GM21447 (cell line): Measurements from ENCODE around the gene MTCH1.
"Not testable (repeated sequence)": the region's sequence is repeated elsewhere in the genome, so short reads cannot be mapped to it uniquely, and the experiment has no call there.

Experiments
- ATAC-seq: cut with Tn5 transposase; IDR thresholded peaks from one replicate; pipeline ENCODE4 v1.9.1; 2021; ENCODE audit not compliant: unreplicated experiment

The MTCH1 gene

DNA sequence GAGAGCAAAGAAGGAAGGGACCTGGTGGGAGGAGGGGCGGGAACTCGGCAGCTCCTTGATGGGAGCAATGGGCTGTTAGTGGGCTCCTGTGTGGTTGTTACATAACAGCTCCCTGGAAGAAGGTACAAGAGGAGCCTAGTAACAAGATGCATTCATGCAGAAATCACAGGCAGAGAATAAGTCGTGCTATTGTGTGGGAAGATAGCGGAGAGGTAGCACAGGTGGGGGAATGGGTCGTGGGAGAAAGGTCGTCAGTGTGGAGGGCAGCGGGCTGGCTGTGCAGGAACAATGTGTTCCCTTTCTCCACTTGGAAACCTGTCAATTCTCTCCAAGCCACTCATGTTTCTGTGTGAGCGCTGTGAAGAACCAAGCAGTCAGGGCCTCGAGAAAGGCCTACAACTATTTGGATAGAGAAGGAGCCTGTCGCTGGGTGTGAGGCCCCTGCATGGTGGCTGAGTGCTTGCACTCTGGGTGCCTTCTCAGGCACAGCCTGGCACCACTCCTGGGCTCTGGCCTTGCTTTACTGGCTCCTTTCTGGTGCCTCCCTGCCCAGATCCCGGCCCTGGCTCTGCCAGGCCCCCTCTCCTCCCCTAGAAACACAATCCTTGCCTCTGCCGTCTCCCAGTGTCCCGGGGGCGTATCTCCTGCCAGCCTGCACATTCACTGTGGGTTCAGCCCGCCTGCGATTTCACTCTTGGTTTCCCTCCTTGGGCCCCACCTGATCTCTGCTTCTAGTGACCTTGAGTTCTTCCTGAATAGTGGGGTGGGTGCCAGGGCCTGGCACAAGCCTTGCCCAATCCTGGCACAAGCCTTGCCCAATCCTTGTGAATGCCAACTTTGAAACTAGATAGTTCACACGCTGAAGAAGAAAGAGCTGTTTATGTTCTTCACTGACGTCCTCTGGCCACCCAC is 12.1 kb upstream of the MTCH1 start:
- ATAC-seq: no peak

DNA sequence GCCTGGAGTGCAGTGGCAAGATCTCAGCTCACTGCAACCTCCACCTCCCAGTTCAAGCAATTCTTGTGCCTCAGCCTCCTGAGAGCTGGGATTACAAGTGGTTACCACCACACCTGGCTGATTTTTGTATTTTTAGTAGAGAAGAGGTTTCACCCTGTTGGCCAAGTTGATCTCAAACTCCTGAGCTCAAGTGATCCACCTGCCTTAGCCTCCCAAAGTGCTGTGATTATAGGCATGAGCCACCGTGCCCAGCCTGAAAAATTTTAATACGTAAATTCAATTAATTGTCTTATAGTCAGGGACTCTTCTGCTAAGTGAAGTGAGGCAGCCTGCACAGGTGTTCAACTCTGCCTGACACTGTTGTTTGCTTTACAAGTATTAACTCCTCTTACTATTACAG is 4.4 kb upstream of the MTCH1 start:
- not testable (repeated sequence) for ATAC-seq

DNA sequence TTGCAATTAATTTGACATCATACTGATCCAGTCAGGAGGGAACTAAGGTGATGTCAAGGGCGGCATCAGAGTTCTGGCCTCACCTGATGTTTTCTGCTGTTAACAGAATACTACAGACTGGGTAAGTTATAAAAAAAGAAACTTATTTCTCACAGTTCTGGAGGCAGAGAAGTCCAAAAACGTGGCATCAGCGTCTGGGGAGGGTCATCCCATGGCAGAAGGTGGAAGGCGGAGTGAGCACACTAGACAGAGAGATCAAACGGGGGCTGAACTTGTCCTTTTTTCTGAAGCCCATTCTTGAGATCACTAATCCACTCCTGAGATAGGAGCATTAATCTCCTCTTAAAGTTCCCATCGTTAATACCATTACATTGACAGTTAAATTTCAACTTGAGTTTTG is 3.3 kb upstream of the MTCH1 start:
- ATAC-seq: no peak

- peak; percentile 18 for ATAC-seq
These were observed 680 bp upstream of the MTCH1 start for GRCh38 chr6:36986704-36987047.

DNA sequence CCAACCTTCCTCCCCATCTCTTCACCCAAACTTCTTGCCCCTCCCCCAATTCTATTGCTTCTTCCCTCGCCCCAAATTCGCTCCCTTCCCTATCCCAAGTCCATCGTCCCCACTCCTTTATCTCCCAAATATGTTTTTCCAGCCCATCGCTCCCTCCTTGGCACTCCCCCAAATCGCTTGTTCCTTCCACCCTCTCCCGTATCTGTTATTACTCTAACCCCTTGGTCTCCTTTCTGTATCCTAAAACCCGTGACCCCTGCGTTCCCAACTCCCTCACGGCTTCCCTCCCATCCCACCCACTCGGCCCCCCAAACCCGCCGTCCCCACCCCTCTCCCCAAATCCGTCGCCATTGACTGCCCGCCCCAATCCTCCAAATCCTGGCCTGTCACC is 584 bp downstream of the MTCH1 start:
- no peak for ATAC-seq

DNA sequence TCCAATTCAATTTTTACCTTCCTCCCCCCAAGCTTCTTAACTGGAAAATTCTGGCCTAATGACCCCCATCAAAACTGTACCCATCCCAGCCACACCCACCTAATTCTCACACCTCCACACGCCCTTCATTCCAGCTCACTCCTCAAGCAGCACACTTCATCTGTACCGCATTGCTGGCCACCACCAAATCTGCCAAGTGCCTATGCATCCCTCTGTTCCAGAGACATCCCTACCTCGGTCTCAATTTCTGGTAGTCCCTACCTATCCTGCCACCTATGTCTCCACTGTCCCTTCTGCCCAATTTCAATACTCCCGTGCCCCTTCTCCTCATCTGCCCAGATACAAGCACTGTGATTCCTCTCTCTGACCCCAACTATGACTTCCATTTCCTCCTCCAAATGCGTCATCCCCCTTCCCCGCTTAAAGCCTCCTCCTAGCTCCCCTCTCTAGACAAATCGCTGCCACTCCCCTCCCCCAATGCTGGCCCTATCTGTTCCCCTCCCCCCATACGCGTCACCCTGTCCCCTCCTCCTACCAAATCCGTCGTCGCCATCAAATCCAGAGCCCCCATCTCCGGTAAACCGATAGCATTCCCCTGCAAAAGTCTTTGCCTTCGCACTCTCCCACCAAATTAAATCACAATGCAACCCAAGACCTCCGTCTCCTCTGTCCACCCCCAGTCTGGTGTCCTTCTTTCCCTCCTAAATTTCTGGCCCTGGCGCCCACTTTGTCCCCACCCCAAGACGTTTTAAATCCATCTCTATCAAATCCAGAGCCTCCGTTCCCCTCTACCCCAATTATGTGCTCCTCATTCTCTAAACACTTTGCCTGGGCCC is 1.2 kb downstream of the MTCH1 start:
- ATAC-seq: no peak

DNA sequence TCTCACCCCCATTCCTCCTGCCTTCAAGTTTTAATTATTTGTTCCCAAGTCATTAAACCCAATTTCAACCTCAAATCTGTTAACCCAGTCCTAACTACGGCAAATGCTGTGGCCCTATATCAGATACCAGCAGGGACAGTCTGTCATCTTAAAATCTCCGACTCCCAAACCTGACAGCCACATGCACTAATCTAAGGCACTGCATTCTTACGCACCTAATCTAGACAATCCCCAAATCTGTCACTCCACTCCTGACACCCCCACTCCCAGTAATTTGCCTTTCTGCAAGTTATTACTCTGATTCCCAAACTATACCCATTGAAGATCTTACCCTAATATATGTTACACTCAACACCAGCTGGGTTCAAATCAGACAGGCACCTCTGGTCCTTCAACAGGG is 2.5 kb downstream of the MTCH1 start:
- no peak for ATAC-seq

GRCh38 chr6:36980876-36981619 is 4.9 kb downstream of the MTCH1 start:
- ATAC-seq: no peak

DNA sequence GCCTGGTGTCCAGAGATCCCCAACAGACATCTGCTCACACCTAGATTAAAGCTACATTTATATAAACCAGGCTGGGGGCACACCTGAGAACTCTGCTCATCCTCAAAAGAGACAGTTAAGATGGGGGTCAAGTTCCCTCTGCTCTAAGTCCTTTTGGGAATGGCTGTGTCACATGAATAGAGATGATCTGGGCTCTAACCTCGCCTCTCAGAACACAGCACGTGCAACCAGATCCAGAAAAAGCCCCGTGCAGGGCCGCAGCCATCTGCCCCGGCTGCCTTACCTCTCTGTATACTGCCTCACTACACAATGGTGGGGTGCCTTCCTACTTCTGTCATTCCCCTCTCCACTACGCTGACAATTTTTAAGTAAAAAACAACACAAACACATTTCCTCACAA is 5.9 kb downstream of the MTCH1 start:
- no peak for ATAC-seq

- ATAC-seq: no peak
These were observed 6.7 kb downstream of the MTCH1 start for GRCh38 chr6:36979347-36979742.

DNA sequence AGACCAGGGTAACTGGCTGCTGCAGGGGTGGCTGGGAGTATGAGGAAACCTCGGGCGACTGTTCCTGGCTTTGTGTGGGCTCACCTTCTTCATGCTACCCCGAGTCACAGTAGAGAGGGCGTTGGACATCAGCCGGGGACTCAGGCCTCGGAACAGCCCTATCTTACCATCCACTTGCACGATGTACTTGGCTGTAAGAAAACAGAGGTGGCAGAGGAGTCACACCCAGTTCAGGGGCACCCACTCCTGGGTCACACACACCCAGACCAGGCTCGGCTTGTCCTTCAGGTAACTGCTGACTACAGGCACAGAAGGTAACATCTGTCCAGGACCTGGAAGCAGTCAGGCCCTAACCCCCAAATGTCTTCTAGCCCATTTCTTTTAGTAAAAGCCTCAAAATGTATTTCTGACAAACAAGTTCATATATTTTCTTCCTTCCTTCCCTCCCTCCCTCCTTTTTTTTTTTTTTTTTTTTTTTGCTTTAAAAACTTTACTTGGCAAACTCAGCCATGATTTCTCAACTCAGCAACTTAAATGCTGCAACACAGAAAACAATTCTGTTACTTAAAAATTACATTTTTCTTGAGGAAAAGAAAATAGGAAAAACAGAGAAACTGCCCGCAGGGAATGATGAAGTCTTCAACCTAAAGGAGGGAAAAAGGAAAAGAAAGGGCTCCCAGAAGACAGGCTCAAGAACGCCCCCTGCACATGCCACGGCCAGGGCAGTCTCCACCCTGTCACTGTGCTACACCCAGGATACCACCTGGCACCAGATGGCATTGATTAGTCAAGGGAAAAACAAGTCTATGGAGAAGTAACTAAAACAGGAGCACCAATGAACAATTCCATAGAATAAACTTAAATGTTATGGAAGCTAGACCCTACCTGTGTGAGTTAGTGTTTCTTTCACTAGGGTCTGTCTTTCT is 7.3 kb downstream of the MTCH1 start:
- ATAC-seq: no peak

- ATAC-seq: no peak
These were observed 8.5 kb downstream of the MTCH1 start for GRCh38 chr6:36977470-36977941.

DNA sequence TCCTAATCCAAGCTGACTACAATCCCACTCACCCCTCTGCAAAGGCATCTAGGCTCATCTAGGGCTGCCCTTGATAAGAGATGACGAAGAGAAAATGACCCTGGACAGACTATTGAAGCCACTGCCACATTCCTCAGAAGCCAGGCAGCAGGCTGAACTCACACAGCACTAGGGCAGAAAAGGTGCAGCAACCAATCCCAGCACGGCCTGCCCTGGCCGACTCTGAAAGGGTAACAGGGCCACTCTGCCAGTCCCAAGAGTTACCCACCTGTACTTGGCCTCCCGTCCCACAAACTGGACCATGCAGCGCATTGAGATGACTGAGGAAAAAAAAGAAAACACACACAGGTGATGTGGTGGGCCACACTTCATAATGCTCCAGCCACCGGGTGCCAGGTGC is 9.1 kb downstream of the MTCH1 start:
- ATAC-seq: no peak

- no peak for ATAC-seq
These were observed 9.5 kb downstream of the MTCH1 start for GRCh38 chr6:36976509-36976908.

DNA sequence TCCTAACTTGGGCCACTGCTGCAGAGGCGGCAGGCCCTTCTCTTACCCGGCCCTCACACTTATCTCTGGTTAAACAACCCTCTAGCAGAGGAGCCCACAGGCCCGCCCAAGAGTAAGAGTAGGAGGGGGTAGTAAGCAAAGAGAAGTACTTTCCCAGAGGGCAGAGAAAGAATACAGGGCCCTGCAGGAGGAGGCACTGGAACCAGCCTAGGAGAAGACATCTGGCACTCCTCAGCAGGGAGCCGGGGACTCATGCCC is 10.1 kb downstream of the MTCH1 start:
- ATAC-seq: no peak

DNA sequence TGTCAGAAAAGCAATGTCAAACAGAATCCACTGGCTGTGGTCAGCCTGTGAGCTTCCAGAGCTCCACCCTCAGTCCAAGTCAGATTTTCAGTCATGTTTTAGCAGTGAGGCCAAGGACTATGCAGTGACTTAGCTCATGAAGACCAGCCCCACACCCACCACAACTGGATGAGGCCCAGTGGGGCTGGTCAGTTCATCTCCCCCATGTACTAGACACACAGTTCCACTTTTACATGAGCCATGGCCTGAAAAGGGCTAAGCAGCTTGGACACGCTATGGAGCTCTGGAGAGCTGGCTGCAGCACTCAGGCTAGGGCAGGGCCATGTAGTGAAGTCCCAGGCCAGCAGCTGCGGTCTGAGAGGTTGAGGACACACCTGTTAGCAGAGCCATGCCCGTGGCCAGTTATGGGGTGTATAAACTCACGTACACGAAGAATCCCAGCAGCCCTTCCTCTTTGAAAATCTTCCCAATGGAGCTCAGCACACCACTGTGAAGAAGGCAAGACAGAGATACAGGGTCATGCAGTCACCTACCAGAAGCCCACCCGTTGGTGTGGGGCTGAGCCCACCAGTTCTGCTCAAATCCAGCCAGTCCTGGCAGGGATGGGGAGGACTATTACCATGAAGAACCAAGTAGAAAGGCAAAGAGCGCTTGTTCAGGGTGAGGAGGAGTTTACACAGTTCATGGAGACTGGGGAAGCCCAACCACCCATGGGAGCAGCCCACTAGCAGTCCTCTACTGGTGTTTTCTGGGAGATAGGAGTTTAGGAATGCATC is 10.6 kb downstream of the MTCH1 start:
- ATAC-seq: no peak

- no peak for ATAC-seq
These were observed 12.3 kb downstream of the MTCH1 start for GRCh38 chr6:36973647-36974046.

DNA sequence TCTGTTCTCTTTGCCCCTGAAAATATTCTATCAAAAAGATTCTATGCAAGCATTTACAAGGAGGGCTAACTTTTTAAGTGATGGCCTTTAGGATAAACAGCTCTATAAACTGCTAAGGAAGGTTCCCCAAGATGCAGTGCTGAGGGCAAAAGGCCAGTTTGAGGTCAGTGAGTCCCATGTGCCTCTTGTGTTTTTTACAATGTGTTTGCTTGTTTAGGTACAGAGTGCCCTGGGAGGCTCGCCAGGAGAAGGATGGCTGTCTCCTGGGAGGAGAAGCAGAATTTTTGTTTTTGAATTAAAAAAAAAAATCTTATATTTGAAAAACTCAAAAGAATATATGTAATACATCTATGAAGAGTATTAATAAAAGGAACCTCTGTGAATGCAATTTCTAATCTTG is 12.8 kb downstream of the MTCH1 start:
- ATAC-seq: no peak

- no peak for ATAC-seq
These were observed 13.9 kb downstream of the MTCH1 start for GRCh38 chr6:36971921-36972673.
